Measurements from ENCODE around the gene FRMD8.

Gene FRMD8, protein sequence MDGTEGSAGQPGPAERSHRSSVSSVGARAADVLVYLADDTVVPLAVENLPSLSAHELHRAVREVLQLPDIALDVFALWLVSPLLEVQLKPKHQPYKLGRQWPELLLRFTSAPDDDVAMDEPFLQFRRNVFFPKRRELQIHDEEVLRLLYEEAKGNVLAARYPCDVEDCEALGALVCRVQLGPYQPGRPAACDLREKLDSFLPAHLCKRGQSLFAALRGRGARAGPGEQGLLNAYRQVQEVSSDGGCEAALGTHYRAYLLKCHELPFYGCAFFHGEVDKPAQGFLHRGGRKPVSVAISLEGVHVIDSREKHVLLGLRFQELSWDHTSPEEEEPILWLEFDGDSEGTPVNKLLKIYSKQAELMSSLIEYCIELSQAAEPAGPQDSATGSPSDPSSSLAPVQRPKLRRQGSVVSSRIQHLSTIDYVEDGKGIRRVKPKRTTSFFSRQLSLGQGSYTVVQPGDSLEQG

DNA sequence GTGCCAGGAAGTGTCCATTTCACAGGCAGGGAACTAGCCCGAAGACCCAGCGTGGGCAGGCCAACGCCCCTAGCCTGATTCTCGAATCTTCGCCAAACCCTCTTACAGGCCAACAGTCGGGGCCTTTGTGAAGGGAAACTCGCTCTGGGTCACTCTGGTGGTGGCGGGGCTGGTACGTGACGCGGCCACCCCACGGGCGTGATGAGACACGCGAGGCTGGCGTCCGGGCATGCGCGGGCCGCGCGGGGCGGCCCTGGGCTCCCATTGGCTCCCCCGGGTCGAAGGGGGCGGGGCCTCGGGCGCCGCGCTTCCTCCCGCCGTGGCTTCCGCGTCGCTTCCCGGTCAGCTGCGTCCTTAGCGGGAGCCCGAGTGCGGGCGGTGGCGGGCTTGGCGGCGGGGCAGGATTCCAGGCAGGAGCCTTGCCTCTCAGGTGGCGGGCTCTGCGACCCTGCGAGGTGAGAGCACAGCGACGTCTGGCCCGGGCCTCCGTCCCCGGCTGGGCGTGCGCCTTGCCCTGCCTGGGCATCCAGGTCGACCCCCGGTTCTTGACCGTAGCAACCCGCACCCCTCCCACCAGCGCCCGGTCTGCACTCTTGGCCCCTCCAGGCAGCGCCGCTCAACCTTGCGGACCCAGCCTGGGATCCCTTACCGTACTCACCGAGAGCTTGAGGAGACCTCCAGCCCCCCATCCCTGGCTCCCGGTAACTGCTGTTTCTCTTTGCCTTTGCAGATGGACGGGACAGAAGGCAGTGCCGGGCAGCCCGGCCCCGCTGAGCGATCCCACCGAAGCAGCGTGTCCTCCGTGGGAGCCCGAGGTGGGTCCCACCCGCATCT lies at the start of gene FRMD8:
Gene FRMD8 (plus strand): TSS at position 331 of the 834 bp plus-strand sequence. CDS start 400 bp downstream, at position 731.
- peak; percentile 65 to 77 for DNase-seq (ENCODE audit: low read depth in 2 of 2)

DNA sequence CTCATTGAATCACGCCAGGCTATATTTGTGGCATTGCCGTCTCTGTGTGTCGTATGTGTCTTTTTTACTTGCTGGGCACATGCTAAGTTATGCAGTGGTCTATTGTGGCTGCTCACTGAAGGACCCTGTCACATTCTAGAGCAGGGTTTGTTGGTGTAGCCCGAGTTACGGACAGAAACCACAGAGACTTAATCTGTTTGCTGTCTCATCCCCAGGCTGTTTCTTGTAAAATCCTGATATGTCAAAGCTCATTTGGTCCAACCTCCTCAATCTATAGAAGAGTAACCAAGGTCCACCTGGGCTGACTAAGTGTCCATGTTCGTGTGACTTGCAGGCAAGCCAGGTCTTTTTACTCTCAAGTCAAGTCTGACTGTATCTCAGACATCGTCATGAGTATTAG lies 47.8 kb upstream of the FRMD8 start:
- DNase-seq (ENCODE audit: low read depth in 2 of 2), result no peak

DNA sequence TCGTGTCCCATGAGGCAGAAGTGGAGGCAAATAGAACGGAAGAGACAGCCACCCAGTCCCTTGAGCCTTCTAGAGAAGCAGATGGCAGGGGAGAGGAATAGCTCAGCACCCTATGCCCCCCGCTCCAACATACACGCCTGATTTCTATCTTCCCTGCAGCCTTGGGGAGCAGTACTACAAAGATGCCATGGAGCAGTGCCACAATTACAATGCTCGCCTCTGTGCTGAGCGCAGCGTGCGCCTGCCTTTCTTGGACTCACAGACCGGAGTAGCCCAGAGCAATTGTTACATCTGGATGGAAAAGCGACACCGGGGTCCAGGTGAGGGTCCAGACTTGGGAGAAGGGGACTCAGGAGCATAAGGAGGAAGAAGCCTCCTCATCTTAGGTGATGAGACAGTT lies 46.2 kb upstream of the FRMD8 start:
- no peak for DNase-seq (ENCODE audit: low read depth in 2 of 2)

DNA sequence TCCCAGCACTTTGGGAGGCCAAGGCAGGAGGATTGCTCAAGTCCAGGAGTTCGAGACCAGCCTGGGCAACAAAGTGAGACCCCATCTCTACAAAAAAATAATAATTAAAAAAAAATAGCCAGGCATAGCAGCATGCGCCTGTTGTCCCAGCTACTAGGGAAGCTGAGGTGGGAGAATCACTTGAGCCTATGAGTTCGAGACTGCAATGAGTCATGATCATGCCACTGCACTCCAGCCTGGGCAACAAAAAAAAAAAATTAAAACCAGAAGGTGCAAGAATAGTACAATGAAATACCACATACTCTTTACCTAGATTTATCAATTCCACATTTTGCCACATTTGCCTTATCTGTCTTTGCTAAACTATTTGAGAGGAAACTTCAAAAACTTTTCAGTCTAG lies 44.6 kb upstream of the FRMD8 start:
- no peak for DNase-seq (ENCODE audit: low read depth in 2 of 2)

GRCh38 chr11:65351511-65351910 lies 34.9 kb upstream of the FRMD8 start:
- DNase-seq (ENCODE audit: low read depth in 2 of 2), result no peak

- DNase-seq (ENCODE audit: low read depth in 2 of 2), result no peak
Observed at GRCh38 chr11:65352783-65353182, 33.7 kb upstream of the FRMD8 start.

GRCh38 chr11:65353376-65353775 lies 33.1 kb upstream of the FRMD8 start:
- DNase-seq (ENCODE audit: low read depth in 2 of 2), result no peak

- DNase-seq (ENCODE audit: low read depth in 2 of 2), result no peak
Observed at GRCh38 chr11:65353900-65354264, 32.6 kb upstream of the FRMD8 start.

DNA sequence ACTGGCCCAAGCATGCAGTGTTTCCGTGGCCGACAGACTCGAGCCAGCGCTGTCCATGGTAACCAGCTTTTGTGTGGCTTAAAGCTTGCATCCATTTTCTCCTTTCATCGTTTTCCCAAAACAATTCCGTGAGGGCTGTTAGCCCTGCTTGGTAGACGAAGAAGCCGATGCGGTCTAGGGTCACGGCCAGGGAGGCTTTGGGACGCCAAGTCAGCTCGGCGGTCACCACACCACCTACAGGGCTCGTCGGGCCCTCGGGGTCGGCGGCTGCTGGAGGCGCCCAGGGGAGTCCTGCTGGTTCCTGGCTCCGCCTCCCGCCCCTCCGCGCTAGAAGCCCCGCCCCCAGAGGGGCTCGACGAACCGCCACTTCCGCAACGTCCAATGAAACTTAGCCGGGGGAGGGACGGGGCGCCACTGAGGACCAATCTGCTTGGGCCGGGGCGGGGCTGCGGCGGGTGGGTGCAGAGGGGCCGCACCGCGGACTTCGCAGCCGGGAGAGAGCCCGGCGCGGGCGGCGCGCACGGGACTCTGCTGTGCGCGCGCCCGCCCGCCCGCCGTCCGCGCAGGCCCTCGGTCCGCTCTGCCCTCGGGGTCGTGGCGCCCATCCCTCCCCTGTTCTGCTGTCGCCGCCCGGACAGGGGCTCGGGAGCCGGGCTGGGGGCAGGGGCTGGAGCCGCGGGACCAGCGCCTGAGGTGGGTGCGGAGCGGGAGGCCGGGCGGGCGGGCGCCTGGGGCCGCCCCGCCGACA lies 32.0 kb upstream of the FRMD8 start, which contains the start of gene TIGD3:
Gene TIGD3 (plus strand): TSS at position 487 of the 748 bp plus-strand sequence. CDS start 1,058 bp downstream, outside the sequence.
- peak; percentile 92 to 97 for DNase-seq (ENCODE audit: low read depth in 2 of 2)

DNA sequence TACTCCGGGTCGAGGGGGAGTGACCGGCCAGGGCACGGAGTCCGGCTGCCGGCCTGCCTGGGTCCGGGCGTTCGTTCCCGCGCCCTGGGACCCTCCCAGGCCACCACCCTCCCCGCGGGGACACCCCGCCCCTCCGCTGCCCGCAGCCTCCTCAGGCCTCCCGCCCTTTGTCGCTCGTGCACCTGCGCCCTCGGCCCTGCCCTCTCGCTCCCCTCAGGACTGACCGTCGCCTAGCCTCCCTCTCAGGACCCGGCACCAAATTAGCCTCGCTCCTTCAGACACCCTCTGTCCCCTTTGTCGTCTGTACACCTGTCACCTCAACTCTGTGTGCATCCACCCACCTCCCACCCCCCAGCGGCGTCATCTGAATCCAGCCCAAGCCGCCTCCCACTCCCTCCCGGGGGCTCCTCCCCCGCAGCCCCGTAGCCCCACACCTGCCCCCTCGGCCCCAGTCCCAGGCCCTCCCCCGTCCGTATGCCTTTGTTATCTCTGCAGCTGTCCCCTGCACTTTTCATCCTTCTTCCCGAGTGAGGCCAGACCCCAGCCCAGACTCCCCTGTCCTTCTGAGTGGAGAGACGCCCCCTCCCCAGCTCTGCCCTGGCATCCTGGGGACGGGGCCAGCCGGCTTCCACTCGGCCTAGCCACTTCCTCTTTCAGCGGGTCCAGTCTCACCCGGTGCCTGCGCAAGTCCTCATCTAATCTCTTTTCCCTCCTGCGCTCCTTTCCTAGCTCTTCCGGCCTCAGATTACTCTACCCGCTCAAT lies 31.2 kb upstream of the FRMD8 start:
- no peak for DNase-seq (ENCODE audit: low read depth in 2 of 2)

GRCh38 chr11:65355776-65356393 lies 30.6 kb upstream of the FRMD8 start:
- DNase-seq (ENCODE audit: low read depth in 2 of 2), result no peak

DNA sequence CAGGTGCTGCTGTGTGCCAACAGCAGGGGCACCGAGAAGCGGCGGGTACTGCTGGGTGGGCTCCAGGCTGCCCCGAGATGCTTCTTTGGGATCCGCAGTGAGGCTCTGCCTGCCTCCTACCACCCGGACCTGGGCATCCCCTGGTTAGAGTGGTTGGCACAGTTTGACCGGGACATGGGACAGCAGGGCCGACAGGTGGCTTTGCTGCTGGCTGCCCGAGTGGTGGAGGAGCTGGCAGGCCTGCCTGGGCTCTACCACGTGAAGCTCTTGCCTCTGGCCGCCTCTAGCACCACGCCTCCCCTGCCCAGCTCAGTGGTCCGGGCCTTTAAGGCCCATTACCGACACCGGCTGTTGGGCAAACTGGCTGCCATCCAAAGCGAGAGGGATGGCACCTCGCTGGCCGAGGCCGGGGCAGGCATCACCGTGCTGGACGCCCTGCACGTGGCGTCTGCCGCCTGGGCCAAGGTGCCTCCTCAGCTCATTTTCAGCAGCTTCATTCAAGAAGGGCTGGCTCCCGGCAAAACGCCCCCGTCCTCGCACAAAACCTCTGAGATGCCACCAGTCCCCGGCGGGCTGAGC lies 30.0 kb upstream of the FRMD8 start:
- no peak for DNase-seq (ENCODE audit: low read depth in 2 of 2)

DNA sequence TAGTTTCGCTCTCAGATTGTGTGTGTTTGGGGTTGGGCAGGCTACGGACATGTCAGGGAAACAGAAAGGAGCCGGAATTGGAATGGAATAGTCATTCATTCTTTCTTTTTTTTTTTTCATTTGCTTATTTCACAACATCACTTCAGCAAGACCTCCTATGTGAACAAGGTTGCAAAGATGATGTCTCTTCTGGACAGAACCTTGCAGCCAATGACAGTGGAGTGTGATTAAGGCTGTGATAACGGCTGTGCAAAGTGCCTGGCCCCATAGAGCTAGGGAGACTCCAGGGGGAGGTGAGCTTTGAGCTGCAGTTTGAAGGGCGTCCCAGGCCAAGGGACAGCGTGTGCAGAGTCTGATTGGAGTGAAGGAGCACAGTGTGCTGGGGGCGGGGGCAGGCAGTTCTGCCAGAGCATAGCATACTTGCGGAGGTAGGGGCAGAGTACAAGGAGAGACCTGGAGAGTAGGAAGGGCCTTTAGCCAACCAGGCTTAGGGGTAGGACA lies 28.5 kb upstream of the FRMD8 start:
- no peak for DNase-seq (ENCODE audit: low read depth in 2 of 2)

DNA sequence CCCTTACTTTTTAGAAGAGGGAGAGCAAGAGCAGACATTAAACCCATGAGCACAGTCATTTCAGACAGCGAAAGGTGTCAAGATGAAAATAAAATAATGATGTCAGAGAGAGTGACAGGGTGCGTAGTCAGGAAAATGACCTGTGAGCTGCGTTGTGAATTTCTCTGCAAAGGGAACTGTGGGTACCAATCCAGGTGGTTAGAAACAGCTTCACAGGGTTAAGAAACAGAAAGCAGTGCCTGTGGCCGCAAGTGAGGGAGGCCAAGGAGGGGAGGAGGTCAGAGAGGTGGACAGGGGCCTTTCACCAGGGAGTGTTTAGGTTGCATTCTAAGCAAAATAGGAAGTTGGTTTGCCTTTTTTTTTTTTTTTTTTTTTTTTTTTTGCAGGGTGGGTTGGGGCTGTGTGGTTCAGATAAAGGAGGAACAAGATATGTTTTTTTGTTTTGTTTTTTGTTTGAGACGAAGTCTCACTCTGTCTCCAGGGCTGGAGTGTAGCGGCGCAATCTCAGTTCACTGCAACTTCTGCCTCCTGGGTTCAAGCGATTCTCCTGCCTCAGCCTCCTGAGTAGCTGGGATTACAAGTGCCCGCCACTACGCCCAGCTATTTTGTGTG lies 24.0 kb upstream of the FRMD8 start:
- DNase-seq (ENCODE audit: low read depth in 2 of 2), result no peak

DNA sequence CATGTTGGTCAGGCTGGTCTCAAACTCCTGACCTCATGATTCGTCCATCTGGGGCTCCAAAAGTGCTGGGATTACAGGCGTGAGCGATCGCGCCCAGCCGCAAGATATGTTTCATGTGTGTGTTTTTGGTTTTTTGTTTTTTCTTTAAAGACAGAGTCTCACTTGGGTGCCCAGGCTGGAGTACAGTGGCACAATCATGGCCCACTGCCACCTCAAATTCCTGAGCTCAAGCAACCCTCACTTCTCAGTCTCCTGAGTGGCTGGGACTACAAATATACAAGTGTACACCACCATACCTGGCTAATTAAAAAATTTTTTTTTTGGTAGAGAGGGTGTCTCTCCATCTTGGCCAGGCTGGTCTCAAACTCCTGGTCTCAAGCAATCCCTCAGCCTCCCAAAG lies 23.5 kb upstream of the FRMD8 start:
- no peak for DNase-seq (ENCODE audit: low read depth in 2 of 2)

GRCh38 chr11:65363770-65364169 lies 22.7 kb upstream of the FRMD8 start:
- DNase-seq (ENCODE audit: low read depth in 2 of 2), result no peak

- DNase-seq (ENCODE audit: low read depth in 2 of 2), result no peak
Observed at GRCh38 chr11:65366340-65366773, 20.1 kb upstream of the FRMD8 start.

- no peak for DNase-seq (ENCODE audit: low read depth in 2 of 2)
Observed at GRCh38 chr11:65370659-65371049, 15.8 kb upstream of the FRMD8 start.

DNA sequence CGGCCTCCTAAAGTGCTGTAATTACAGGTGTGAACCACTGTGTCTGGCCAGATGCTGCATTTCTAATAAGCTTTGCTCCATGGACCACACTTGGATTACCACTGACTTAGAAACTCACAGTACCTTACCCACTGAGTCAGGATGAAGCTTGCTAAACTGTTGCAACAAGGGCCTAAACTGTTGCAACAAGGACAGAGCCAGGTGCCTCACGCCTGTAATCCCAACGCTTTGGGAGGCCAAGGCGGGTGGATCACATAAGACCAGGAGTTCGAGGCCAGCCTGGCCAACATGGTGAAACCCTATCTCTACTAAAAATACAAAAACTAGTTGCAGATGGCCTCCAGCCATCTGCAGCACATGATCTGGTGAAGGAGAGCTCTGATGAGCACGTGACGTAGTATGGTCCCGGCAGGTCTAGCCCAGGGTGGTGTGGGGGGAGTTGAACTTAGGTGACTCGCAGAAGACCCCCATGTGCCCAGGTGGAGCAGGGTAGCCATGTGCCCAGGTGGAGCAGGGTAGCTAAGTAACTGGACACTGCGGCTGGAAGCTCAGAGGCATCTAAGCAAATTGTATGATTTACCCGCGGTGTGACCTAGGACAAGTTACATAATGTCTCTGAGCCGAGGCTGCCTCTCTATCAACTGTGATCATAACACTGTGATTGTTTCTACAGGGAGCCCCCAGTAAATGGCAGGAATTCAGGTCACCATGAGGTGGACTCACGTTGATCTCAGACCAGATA lies 12.4 kb upstream of the FRMD8 start:
- DNase-seq (ENCODE audit: low read depth in 2 of 2), result no peak
